HepG2 (cell line): Measurements from ENCODE around the gene SPHK1. TPM values are rescaled to one million over a fixed set of nuclear protein-coding genes. Genes with fewer than 3 reads are reported as not detected.

ENCODE experiments used
- ADNP ChIP-seq: sonication (generic); formaldehyde crosslinking; IDR thresholded peaks from 2 replicates; pipeline ENCODE4 v1.4.0; 2020; ENCODE audit warnings: missing genetic modification reagents
- ATRX ChIP-seq: sonication (generic); formaldehyde crosslinking; IDR thresholded peaks from 2 replicates; pipeline ENCODE4 v1.4.0; 2020; ENCODE audit warnings: missing genetic modification reagents, borderline replicate concordance
- CENPT ChIP-seq: sonication (generic); formaldehyde crosslinking; IDR thresholded peaks from 2 replicates; pipeline ENCODE4 v1.8.0; 2022; ENCODE audit warnings: low read depth, mild to moderate bottlenecking, moderate library complexity, missing genetic modification reagents
- CENPX ChIP-seq: sonication (generic); formaldehyde crosslinking; IDR thresholded peaks from 2 replicates; pipeline ENCODE4 v1.9.0; 2021; ENCODE audit warnings: mild to moderate bottlenecking, missing genetic modification reagents, moderate library complexity
- CREM ChIP-seq, 2 experiments: sonication (generic) in 1 of 2; formaldehyde crosslinking in 1 of 2; IDR thresholded peaks; 2 replicates each; pipeline versions ENCODE4 v1.4.0 to v1.6.1; 2016 to 2020; ENCODE audit warnings: antibody characterized with exemption in 1 of 2, mild to moderate bottlenecking in 1 of 2, missing genetic modification reagents in 1 of 2
- JUND ChIP-seq: sonication (generic); formaldehyde crosslinking; IDR thresholded peaks from 2 replicates; pipeline ENCODE4 v1.8.0; 2022; ENCODE audit warnings: mild to moderate bottlenecking, missing genetic modification reagents
- NAIF1 ChIP-seq: sonication (generic); formaldehyde crosslinking; IDR thresholded peaks from 2 replicates; pipeline ENCODE4 v1.5.0; 2020; ENCODE audit warnings: mild to moderate bottlenecking, missing genetic modification reagents, borderline replicate concordance
- PITX1 ChIP-seq: sonication (generic); formaldehyde crosslinking; IDR thresholded peaks from 2 replicates; pipeline ENCODE4 v1.5.1; 2020; ENCODE audit warnings: mild to moderate bottlenecking, missing genetic modification reagents
- SNRNP70 ChIP-seq: fragments of 200-400 bp; formaldehyde crosslinking; IDR thresholded peaks from 2 replicates; pipeline ENCODE4 v1.6.1; 2017; ENCODE audit warnings: mild to moderate bottlenecking, low read depth, low read length, moderate library complexity
- ZFP36L1 ChIP-seq: sonication (generic); formaldehyde crosslinking; IDR thresholded peaks from 2 replicates; pipeline ENCODE4 v1.8.0; 2022; ENCODE audit warnings: mild to moderate bottlenecking, missing genetic modification reagents, moderate library complexity
- ZFP36L2 ChIP-seq: sonication (generic); formaldehyde crosslinking; IDR thresholded peaks from 2 replicates; pipeline ENCODE4 v1.4.0; 2020; ENCODE audit warnings: missing genetic modification reagents
- ZNF20 ChIP-seq: sonication (generic); formaldehyde crosslinking; IDR thresholded peaks from 2 replicates; pipeline ENCODE4 v1.4.0; 2020; ENCODE audit warnings: mild to moderate bottlenecking, moderate library complexity, missing genetic modification reagents
- ZNF263 ChIP-seq: sonication (generic); formaldehyde crosslinking; IDR thresholded peaks from 2 replicates; pipeline ENCODE4 v1.4.0; 2020; ENCODE audit warnings: missing genetic modification reagents
- polyA plus RNA-seq, 8 experiments: library from polyadenylated mRNA; depleted of rRNA in 3 of 8; stranded (reverse) in 7 of 8; unstranded in 1 of 8; fragments of >200 nt; fragmentation: Illumina TruSeq in 4 of 8; extraction: Trizol in 4 of 8; gene quantifications; 2 replicates each; pipeline versions ENCODE4 v1.2.1 to v1.2.3, GENCODE V29; 2011 to 2016; ENCODE audit warnings: low read depth in 4 of 8, missing spikeins in 1 of 8, mixed read lengths in 1 of 8; ENCODE audit not compliant: insufficient read depth in 1 of 8
- total RNA-seq, 5 experiments: library from RNA; depleted of rRNA; stranded (reverse); fragments of >200 nt; fragmentation: Illumina TruSeq; extraction: Trizol; gene quantifications; 2 replicates each; pipeline ENCODE4 v1.2.3, GENCODE V29; 2016; ENCODE audit warnings: low read depth in 1 of 5
- TF ChIP-seq, protein P1 (sequence below): sonication (generic); formaldehyde crosslinking; IDR thresholded peaks from 2 replicates; pipeline ENCODE4 v1.8.0; 2022; ENCODE audit warnings: mild to moderate bottlenecking, missing genetic modification reagents, moderate library complexity
- TF ChIP-seq, protein P2 (sequence below): sonication (generic); formaldehyde crosslinking; IDR thresholded peaks from 2 replicates; pipeline ENCODE4 v1.5.0; 2020; ENCODE audit warnings: missing genetic modification reagents
- TF ChIP-seq, protein P3 (sequence below): sonication (generic); formaldehyde crosslinking; IDR thresholded peaks from 2 replicates; pipeline ENCODE4 v1.4.0; 2020; ENCODE audit warnings: low read depth, missing genetic modification reagents
- TF ChIP-seq, protein P4 (sequence below): sonication (generic); formaldehyde crosslinking; IDR thresholded peaks from 2 replicates; pipeline ENCODE4 v1.8.0; 2022; ENCODE audit warnings: missing genetic modification reagents, mild to moderate bottlenecking, moderate library complexity, borderline replicate concordance

The SPHK1 gene
- total and polyA plus RNA-seq, 2 of the 13 experiments (the other 11 are each of a cell fraction or from before 2014, with no cell fraction given), result 129 to 160 TPM

DNA sequence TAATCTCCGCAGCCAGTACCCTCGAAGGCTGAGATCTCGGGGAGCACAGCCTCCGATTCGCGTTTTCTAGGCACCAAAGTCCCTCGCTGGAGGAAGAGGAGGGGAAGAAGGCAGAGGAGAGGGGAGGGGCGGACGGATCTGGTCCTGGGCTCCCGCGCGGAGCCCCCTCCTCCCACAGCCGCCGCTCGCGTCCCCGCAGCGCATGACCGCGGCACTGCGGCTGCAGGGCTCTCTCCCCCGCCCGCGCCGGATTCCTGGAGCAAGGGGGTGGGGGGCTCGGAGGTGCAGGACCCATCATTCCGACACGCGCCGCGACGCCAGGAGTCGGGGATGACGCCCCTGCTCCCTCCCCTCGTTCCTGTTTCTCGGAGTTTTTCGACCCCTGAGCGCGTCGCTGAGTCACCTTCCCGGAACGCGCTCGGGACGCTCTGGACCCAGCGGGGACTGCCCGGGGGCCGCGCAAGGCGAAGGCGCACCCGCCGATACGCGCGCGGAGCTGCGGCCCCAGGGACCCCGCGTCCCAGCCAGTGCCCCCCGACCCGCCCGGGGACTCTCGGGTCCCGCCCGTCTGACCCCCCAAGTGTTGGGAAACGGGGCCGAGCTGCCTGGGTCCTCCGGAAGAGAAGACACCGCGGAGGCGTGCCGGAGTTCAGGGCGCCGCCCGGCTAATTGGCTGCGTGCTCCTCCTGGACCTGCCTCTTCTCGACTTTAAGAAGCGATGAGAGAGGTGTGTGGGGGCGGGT, 1.4 kb upstream of the SPHK1 start (continued):
- TF ChIP-seq ZFP36L1 (CRISPR knock-in tag) (peak; percentile 28; the same call in 1 of the 2 replicates), PITX1 (no peak), ZNF263 (peak; percentile 84), ATRX (no peak), JUND (peak; percentile 92), SNRNP70 (no peak), CENPT (CRISPR knock-in tag) (peak; percentile 69), ZFP36L2 (CRISPR knock-in tag) (no peak), NAIF1 (peak; percentile 84; the same call in 1 of the 2 replicates), ADNP (CRISPR knock-in tag) (no peak), CREM (IDR thresholded peaks at IDR 0.05) (no peak; the same call in 1 of the 2 replicates), CREM (CRISPR knock-in tag; IDR thresholded peaks at IDR 0.05) (no peak), CENPX (CRISPR knock-in tag) (no peak), ZNF20 (CRISPR knock-in tag) (peak; percentile 56; the same call in 1 of the 2 replicates)
- TF ChIP-seq, protein P1, sequence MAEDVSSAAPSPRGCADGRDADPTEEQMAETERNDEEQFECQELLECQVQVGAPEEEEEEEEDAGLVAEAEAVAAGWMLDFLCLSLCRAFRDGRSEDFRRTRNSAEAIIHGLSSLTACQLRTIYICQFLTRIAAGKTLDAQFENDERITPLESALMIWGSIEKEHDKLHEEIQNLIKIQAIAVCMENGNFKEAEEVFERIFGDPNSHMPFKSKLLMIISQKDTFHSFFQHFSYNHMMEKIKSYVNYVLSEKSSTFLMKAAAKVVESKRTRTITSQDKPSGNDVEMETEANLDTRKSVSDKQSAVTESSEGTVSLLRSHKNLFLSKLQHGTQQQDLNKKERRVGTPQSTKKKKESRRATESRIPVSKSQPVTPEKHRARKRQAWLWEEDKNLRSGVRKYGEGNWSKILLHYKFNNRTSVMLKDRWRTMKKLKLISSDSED (CRISPR knock-in tag), result no peak
- TF ChIP-seq, protein P2, sequence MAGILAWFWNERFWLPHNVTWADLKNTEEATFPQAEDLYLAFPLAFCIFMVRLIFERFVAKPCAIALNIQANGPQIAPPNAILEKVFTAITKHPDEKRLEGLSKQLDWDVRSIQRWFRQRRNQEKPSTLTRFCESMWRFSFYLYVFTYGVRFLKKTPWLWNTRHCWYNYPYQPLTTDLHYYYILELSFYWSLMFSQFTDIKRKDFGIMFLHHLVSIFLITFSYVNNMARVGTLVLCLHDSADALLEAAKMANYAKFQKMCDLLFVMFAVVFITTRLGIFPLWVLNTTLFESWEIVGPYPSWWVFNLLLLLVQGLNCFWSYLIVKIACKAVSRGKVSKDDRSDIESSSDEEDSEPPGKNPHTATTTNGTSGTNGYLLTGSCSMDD (CRISPR knock-in tag), result no peak
- TF ChIP-seq, protein P3, sequence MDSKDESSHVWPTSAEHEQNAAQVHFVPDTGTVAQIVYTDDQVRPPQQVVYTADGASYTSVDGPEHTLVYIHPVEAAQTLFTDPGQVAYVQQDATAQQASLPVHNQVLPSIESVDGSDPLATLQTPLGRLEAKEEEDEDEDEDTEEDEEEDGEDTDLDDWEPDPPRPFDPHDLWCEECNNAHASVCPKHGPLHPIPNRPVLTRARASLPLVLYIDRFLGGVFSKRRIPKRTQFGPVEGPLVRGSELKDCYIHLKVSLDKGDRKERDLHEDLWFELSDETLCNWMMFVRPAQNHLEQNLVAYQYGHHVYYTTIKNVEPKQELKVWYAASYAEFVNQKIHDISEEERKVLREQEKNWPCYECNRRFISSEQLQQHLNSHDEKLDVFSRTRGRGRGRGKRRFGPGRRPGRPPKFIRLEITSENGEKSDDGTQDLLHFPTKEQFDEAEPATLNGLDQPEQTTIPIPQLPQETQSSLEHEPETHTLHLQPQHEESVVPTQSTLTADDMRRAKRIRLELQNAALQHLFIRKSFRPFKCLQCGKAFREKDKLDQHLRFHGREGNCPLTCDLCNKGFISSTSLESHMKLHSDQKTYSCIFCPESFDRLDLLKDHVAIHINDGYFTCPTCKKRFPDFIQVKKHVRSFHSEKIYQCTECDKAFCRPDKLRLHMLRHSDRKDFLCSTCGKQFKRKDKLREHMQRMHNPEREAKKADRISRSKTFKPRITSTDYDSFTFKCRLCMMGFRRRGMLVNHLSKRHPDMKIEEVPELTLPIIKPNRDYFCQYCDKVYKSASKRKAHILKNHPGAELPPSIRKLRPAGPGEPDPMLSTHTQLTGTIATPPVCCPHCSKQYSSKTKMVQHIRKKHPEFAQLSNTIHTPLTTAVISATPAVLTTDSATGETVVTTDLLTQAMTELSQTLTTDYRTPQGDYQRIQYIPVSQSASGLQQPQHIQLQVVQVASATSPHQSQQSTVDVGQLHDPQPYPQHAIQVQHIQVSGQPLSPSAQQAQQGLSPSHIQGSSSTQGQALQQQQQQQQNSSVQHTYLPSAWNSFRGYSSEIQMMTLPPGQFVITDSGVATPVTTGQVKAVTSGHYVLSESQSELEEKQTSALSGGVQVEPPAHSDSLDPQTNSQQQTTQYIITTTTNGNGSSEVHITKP, result 0 out of 2 replicates have a peak, but pooled peaks have one; percentile 28
- TF ChIP-seq, protein P4, sequence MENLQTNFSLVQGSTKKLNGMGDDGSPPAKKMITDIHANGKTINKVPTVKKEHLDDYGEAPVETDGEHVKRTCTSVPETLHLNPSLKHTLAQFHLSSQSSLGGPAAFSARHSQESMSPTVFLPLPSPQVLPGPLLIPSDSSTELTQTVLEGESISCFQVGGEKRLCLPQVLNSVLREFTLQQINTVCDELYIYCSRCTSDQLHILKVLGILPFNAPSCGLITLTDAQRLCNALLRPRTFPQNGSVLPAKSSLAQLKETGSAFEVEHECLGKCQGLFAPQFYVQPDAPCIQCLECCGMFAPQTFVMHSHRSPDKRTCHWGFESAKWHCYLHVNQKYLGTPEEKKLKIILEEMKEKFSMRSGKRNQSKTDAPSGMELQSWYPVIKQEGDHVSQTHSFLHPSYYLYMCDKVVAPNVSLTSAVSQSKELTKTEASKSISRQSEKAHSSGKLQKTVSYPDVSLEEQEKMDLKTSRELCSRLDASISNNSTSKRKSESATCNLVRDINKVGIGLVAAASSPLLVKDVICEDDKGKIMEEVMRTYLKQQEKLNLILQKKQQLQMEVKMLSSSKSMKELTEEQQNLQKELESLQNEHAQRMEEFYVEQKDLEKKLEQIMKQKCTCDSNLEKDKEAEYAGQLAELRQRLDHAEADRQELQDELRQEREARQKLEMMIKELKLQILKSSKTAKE (CRISPR knock-in tag), result peak; percentile 86
